Activated naive CD8-positive, alpha-beta T cell treated with anti-CD3 and anti-CD28 coated beads, Interleukin-2, amount 50 U/mL, for 24 hours (primary cell): ENCODE results near the gene CTDSP2.
"Not testable (repeated sequence)": the region's sequence is repeated elsewhere in the genome, so short reads cannot be mapped to it uniquely, and the experiment has no call there.

Experiments used
- ATAC-seq: fragments of 150-1000 bp; cut with Tn5 transposase; one replicate; pipeline ENCODE4 v1.10.0; 2021
- DNase-seq: peaks from one replicate; pipeline ENCODE4 v3.0.0; 2021
- H3K27ac Mint-ChIP-seq: one replicate; pipeline ENCODE4 v1.8.0; 2021; ENCODE audit warnings: mild to moderate bottlenecking, mixed read lengths
- H3K27me3 Mint-ChIP-seq: one replicate; pipeline ENCODE4 v1.8.0; 2021; ENCODE audit warnings: mixed read lengths
- H3K36me3 Mint-ChIP-seq: one replicate; pipeline ENCODE4 v1.8.0; 2021; ENCODE audit warnings: low read depth, mixed read lengths
- H3K4me1 Mint-ChIP-seq: one replicate; pipeline ENCODE4 v1.8.0; 2021; ENCODE audit warnings: mixed read lengths
- H3K4me3 Mint-ChIP-seq: one replicate; pipeline ENCODE4 v1.8.0; 2021; ENCODE audit warnings: mild to moderate bottlenecking, moderate library complexity, mixed read lengths
- H3K9me3 Mint-ChIP-seq: one replicate; pipeline ENCODE4 v1.8.0; 2021; ENCODE audit warnings: mixed read lengths

The CTDSP2 gene

GRCh38 chr12:57868851-57869268 is 22.3 kb upstream of the CTDSP2 start:
- DNase-seq, result no peak
- H3K4me1 Mint-ChIP-seq, result peaks cover 8% of the 10 kb centered on the region
- no peaks in the 10 kb centered on the region for H3K36me3 Mint-ChIP-seq
- no peak overlapping the region for H3K4me3 Mint-ChIP-seq
- no peaks in the 10 kb centered on the region for H3K9me3 Mint-ChIP-seq
- H3K27me3 Mint-ChIP-seq, result peaks cover 5% of the 10 kb centered on the region
- no peak overlapping the region for H3K27ac Mint-ChIP-seq
- no peak for ATAC-seq

- Mint-ChIP-seq H3K9me3 (no peaks in the 10 kb centered on the region), H3K27ac (no peak overlapping the region), H3K4me3 (no peak overlapping the region), H3K27me3 (peaks cover 5% of the 10 kb centered on the region), H3K36me3 (no peaks in the 10 kb centered on the region), H3K4me1 (peaks cover 8% of the 10 kb centered on the region)
- no peak for DNase-seq
- ATAC-seq, result no peak
These were observed 21.7 kb upstream of the CTDSP2 start for GRCh38 chr12:57868221-57868620.

- no peaks in the 10 kb centered on the region for H3K36me3 Mint-ChIP-seq
- H3K27ac Mint-ChIP-seq, result no peak overlapping the region
- no peak overlapping the region for H3K4me3 Mint-ChIP-seq
- no peaks in the 10 kb centered on the region for H3K9me3 Mint-ChIP-seq
- H3K27me3 Mint-ChIP-seq, result peaks cover 3% of the 10 kb centered on the region
- DNase-seq (no peak), ATAC-seq (no peak)
- peaks cover 8% of the 10 kb centered on the region for H3K4me1 Mint-ChIP-seq
These were observed 19.9 kb upstream of the CTDSP2 start for GRCh38 chr12:57866308-57867019.

- peak overlapping the region; percentile 57 for H3K27ac Mint-ChIP-seq
- no peaks in the 10 kb centered on the region for H3K9me3 Mint-ChIP-seq
- peaks cover 8% of the 10 kb centered on the region for H3K4me1 Mint-ChIP-seq
- DNase-seq (peak; percentile 69), ATAC-seq (peak; percentile 93)
- peak overlapping the region; percentile 71 for H3K4me3 Mint-ChIP-seq
- peaks cover 6% of the 10 kb centered on the region for H3K27me3 Mint-ChIP-seq
- no peaks in the 10 kb centered on the region for H3K36me3 Mint-ChIP-seq
These were observed 18.7 kb upstream of the CTDSP2 start for GRCh38 chr12:57865084-57865751.

- H3K27ac Mint-ChIP-seq, result peak overlapping the region; percentile 4
These were observed 18.0 kb upstream of the CTDSP2 start for GRCh38 chr12:57864442-57865083.

GRCh38 chr12:57863676-57864075 is 17.1 kb upstream of the CTDSP2 start:
- ATAC-seq (no peak), DNase-seq (no peak)
- peaks cover 12% of the 10 kb centered on the region for H3K27me3 Mint-ChIP-seq
- H3K27ac Mint-ChIP-seq, result no peak overlapping the region
- no peaks in the 10 kb centered on the region for H3K36me3 Mint-ChIP-seq
- no peak overlapping the region for H3K4me3 Mint-ChIP-seq
- peaks cover 8% of the 10 kb centered on the region for H3K4me1 Mint-ChIP-seq
- H3K9me3 Mint-ChIP-seq, result no peaks in the 10 kb centered on the region

More at GRCh38 chr12:57864442-57865083, 18.0 kb upstream of the CTDSP2 start:
- Mint-ChIP-seq H3K36me3 (no peaks in the 10 kb centered on the region), H3K9me3 (no peaks in the 10 kb centered on the region), H3K4me1 (peaks cover 8% of the 10 kb centered on the region), H3K4me3 (peak overlapping the region; percentile 60), H3K27me3 (peaks cover 8% of the 10 kb centered on the region)
- no peak for DNase-seq
- no peak for ATAC-seq

- Mint-ChIP-seq H3K4me3 (no peak overlapping the region), H3K27ac (no peak overlapping the region), H3K4me1 (peaks cover 8% of the 10 kb centered on the region), H3K27me3 (peaks cover 12% of the 10 kb centered on the region), H3K9me3 (no peaks in the 10 kb centered on the region), H3K36me3 (no peaks in the 10 kb centered on the region)
- no peak for DNase-seq
- no peak for ATAC-seq
These were observed 15.4 kb upstream of the CTDSP2 start for GRCh38 chr12:57861967-57862366.

- peaks cover 14% of the 10 kb centered on the region for H3K27me3 Mint-ChIP-seq
- not testable (repeated sequence) for H3K36me3 Mint-ChIP-seq
These were observed 14.4 kb upstream of the CTDSP2 start for GRCh38 chr12:57860883-57861282.

GRCh38 chr12:57859121-57859520 is 12.6 kb upstream of the CTDSP2 start:
- H3K9me3 Mint-ChIP-seq, result no peaks in the 10 kb centered on the region
- peaks cover 13% of the 10 kb centered on the region for H3K27me3 Mint-ChIP-seq
- H3K36me3 Mint-ChIP-seq, result no peaks in the 10 kb centered on the region
- no peaks in the 10 kb centered on the region for H3K4me1 Mint-ChIP-seq
- DNase-seq (no peak), ATAC-seq (no peak)
- no peak overlapping the region for H3K27ac Mint-ChIP-seq
- no peak overlapping the region for H3K4me3 Mint-ChIP-seq

More at GRCh38 chr12:57860883-57861282, 14.4 kb upstream of the CTDSP2 start:
- H3K27ac Mint-ChIP-seq, DNase-seq, H3K9me3 Mint-ChIP-seq, H3K4me3 Mint-ChIP-seq, H3K4me1 Mint-ChIP-seq, ATAC-seq: not testable (repeated sequence)

GRCh38 chr12:57858123-57858522 is 11.6 kb upstream of the CTDSP2 start:
- not testable (repeated sequence) for H3K9me3 Mint-ChIP-seq, H3K4me1 Mint-ChIP-seq, DNase-seq, H3K36me3 Mint-ChIP-seq, H3K27ac Mint-ChIP-seq, ATAC-seq, H3K4me3 Mint-ChIP-seq
- H3K27me3 Mint-ChIP-seq, result peaks cover 22% of the 10 kb centered on the region

GRCh38 chr12:57854965-57855364 is 8.4 kb upstream of the CTDSP2 start:
- ATAC-seq (no peak), DNase-seq (no peak)
- Mint-ChIP-seq H3K4me1 (peaks cover 32% of the 10 kb centered on the region), H3K27me3 (peaks cover 34% of the 10 kb centered on the region), H3K4me3 (no peak overlapping the region), H3K9me3 (no peaks in the 10 kb centered on the region), H3K36me3 (no peaks in the 10 kb centered on the region), H3K27ac (no peak overlapping the region)

GRCh38 chr12:57853864-57854556 is 7.5 kb upstream of the CTDSP2 start:
- H3K4me1 Mint-ChIP-seq, result peaks cover 41% of the 10 kb centered on the region
- H3K27me3 Mint-ChIP-seq, result peaks cover 33% of the 10 kb centered on the region
- DNase-seq, result no peak
- no peak overlapping the region for H3K27ac Mint-ChIP-seq
- ATAC-seq, result peak; percentile 55
- H3K4me3 Mint-ChIP-seq, result no peak overlapping the region
- H3K36me3 Mint-ChIP-seq, result no peaks in the 10 kb centered on the region
- H3K9me3 Mint-ChIP-seq, result no peaks in the 10 kb centered on the region

GRCh38 chr12:57852620-57853500 is 6.3 kb upstream of the CTDSP2 start:
- Mint-ChIP-seq H3K36me3 (no peaks in the 10 kb centered on the region), H3K27ac (no peak overlapping the region), H3K9me3 (no peaks in the 10 kb centered on the region), H3K27me3 (peaks cover 31% of the 10 kb centered on the region), H3K4me3 (peak overlapping the region; percentile 26), H3K4me1 (peaks cover 41% of the 10 kb centered on the region)
- ATAC-seq, result no peak
- no peak for DNase-seq

GRCh38 chr12:57852200-57852599 is 5.7 kb upstream of the CTDSP2 start:
- Mint-ChIP-seq H3K4me3 (peak overlapping the region; percentile 26), H3K36me3 (no peaks in the 10 kb centered on the region), H3K27ac (no peak overlapping the region), H3K9me3 (no peaks in the 10 kb centered on the region), H3K4me1 (peaks cover 41% of the 10 kb centered on the region), H3K27me3 (peaks cover 31% of the 10 kb centered on the region)
- no peak for DNase-seq
- no peak for ATAC-seq
